ENCODE measurements around the gene POU2AF2.

Gene POU2AF2

GRCh38 chr11:111334532-111335502 is 89.3 kb downstream of the POU2AF2 start:
- DNase-seq = no peak

GRCh38 chr11:111335549-111335948 is 90.0 kb downstream of the POU2AF2 start:
- DNase-seq = no peak

Data from AML-193 (cell line).